H1 (cell line): ENCODE data around the gene DVL1. TPM values are rescaled to one million over a fixed set of nuclear protein-coding genes. Genes with fewer than 3 reads are reported as not detected.

Source experiments
- CTCF ChIA-PET: fragments of 300-600 bp; sonication (Branson Sonifier 250); formaldehyde crosslinking; loops from one replicate; lab custom pipeline; 2021; ENCODE audit not compliant: partially characterized antibody; lab: Charles Lee
- POLR2A ChIA-PET: fragments of 300-600 bp; sonication (Branson Sonifier 250); formaldehyde crosslinking; loops from one replicate; lab custom pipeline; 2021; ENCODE audit warnings: inconsistent platforms; ENCODE audit not compliant: partially characterized antibody; lab: Charles Lee
- DNase-seq, 2 experiments: peaks; one replicate each; pipeline versions ENCODE4 v3.0.0 to v3.0.0-alpha.2; 2010 to 2022; ENCODE audit warnings: low spot score in 2 of 2, low read depth in 1 of 2, mixed read lengths in 1 of 2
- FAIRE-seq: peaks from 2 replicates; lab custom pipeline; 2011; peaks lifted over from hg19 to GRCh38; lab: Jason Lieb, UNC
- H2AFZ ChIP-seq: 2 replicates; pipeline ENCODE4 v1.8.1; 2012; ENCODE audit warnings: low read length, inconsistent platforms
- H2AK5ac ChIP-seq: 2 replicates; pipeline ENCODE4 v1.6.1; 2013; ENCODE audit warnings: low read depth, low read length
- H2BK120ac ChIP-seq: replicated peaks from 2 replicates; pipeline ENCODE3; 2013; ENCODE audit warnings: low read depth, low read length, inconsistent platforms
- H2BK12ac ChIP-seq: 2 replicates; pipeline ENCODE4 v1.6.1; 2013; ENCODE audit warnings: low read depth, low read length
- H2BK15ac ChIP-seq: 2 replicates; pipeline ENCODE4 v1.6.1; 2013; ENCODE audit warnings: low read length
- H2BK20ac ChIP-seq: 2 replicates; pipeline ENCODE4 v1.6.1; 2013; ENCODE audit warnings: low read length
- H2BK5ac ChIP-seq: 2 replicates; pipeline ENCODE4 v1.6.1; 2013; ENCODE audit warnings: low read depth, low read length
- H3K14ac ChIP-seq: 2 replicates; pipeline ENCODE4 v1.6.1; 2013; ENCODE audit warnings: inconsistent platforms; ENCODE audit not compliant: insufficient read length
- H3K18ac ChIP-seq: 2 replicates; pipeline ENCODE4 v1.6.1; 2013; ENCODE audit warnings: low read length; ENCODE audit errors: extremely low read depth
- H3K23ac ChIP-seq: 2 replicates; pipeline ENCODE4 v1.6.1; 2013; ENCODE audit warnings: inconsistent platforms; ENCODE audit not compliant: insufficient read length
- H3K23me2 ChIP-seq: 2 replicates; pipeline ENCODE4 v1.6.1; 2013; ENCODE audit warnings: low read depth, low read length
- H3K27ac ChIP-seq: 2 replicates; pipeline ENCODE4 v1.6.1; 2011; ENCODE audit warnings: low read depth, low read length, inconsistent platforms
- H3K27me3 ChIP-seq, 4 experiments: replicated peaks in 1 of 4; 1 replicate in 1 of 4; 2 replicates in 3 of 4; pipeline versions ENCODE4 v1.6.1 to v1.8.1; 2011 to 2013; ENCODE audit warnings: low read length in 3 of 4, mild to moderate bottlenecking in 3 of 4, inconsistent platforms in 2 of 4, mixed read lengths in 2 of 4, moderate library complexity in 1 of 4; ENCODE audit not compliant: control insufficient read depth in 3 of 4, insufficient read depth in 3 of 4; ENCODE audit errors: extremely low read depth in 1 of 4
- H3K36me3 ChIP-seq, 4 experiments: 2 replicates each; pipeline versions ENCODE4 v1.6.1 to v1.8.1; 2011 to 2013; ENCODE audit warnings: mild to moderate bottlenecking in 4 of 4, low read length in 3 of 4, moderate library complexity in 2 of 4, control low read depth in 1 of 4, inconsistent platforms in 1 of 4; ENCODE audit not compliant: insufficient read depth in 4 of 4, control insufficient read depth in 2 of 4
- H3K4ac ChIP-seq: replicated peaks from 2 replicates; pipeline ENCODE3; 2013; ENCODE audit warnings: low read length, low read depth, mixed read lengths, inconsistent platforms; ENCODE audit not compliant: insufficient read length
- H3K4me1 ChIP-seq, 4 experiments: replicated peaks in 1 of 4; 1 replicate in 1 of 4; 2 replicates in 3 of 4; pipeline versions ENCODE4 v1.6.1 to v1.8.1; 2011 to 2013; ENCODE audit warnings: low read length in 3 of 4, inconsistent platforms in 2 of 4, mixed read lengths in 1 of 4; ENCODE audit not compliant: insufficient read depth in 4 of 4, control insufficient read depth in 3 of 4
- H3K4me2 ChIP-seq, 2 experiments: 2 replicates each; pipeline versions ENCODE4 v1.6.1 to v1.8.1; 2011 to 2013; ENCODE audit warnings: low read depth in 2 of 2, low read length in 2 of 2, control low read depth in 1 of 2, inconsistent platforms in 1 of 2, mild to moderate bottlenecking in 1 of 2; ENCODE audit not compliant: insufficient read depth in 1 of 2
- H3K4me3 ChIP-seq, 4 experiments: fragments of 200-600, 300-600 bp in 1 of 4; sonication (generic), shearing (Covaris generic), sonication (Bioruptor Twin) in 1 of 4; 2 replicates each; pipeline versions ENCODE4 v1.5.1 to v1.8.1; 2011 to 2016; ENCODE audit warnings: low read length in 4 of 4, low read depth in 3 of 4, control low read depth in 2 of 4, inconsistent platforms in 2 of 4, mild to moderate bottlenecking in 2 of 4, mixed read lengths in 1 of 4, moderate library complexity in 1 of 4; ENCODE audit not compliant: insufficient read depth in 2 of 4; ENCODE audit errors: extremely low read depth in 1 of 4
- H3K56ac ChIP-seq: replicated peaks from 2 replicates; pipeline ENCODE3; 2013; ENCODE audit warnings: low read depth, mild to moderate bottlenecking, mixed read lengths, low read length, inconsistent platforms; ENCODE audit not compliant: insufficient read length
- H3K79me1 ChIP-seq: 2 replicates; pipeline ENCODE4 v1.6.1; 2013; ENCODE audit warnings: low read depth, low read length, control low read depth
- H3K79me2 ChIP-seq, 2 experiments: 2 replicates each; pipeline versions ENCODE4 v1.6.1 to v1.8.1; 2012 to 2013; ENCODE audit warnings: low read length in 2 of 2, mild to moderate bottlenecking in 2 of 2, inconsistent platforms in 1 of 2; ENCODE audit not compliant: insufficient read depth in 2 of 2, control insufficient read depth in 1 of 2
- H3K9ac ChIP-seq, 4 experiments: replicated peaks in 1 of 4; 1 replicate in 1 of 4; 2 replicates in 3 of 4; pipeline versions ENCODE4 v1.6.1 to v1.8.1; 2011 to 2013; ENCODE audit warnings: low read depth in 3 of 4, low read length in 3 of 4, control low read depth in 2 of 4, mild to moderate bottlenecking in 2 of 4, moderate library complexity in 2 of 4, inconsistent platforms in 1 of 4; ENCODE audit errors: extremely low read depth in 1 of 4
- H3K9me3 ChIP-seq, 2 experiments: 2 replicates each; pipeline versions ENCODE4 v1.6.1 to v1.8.1; 2012 to 2013; ENCODE audit warnings: mild to moderate bottlenecking in 2 of 2, moderate library complexity in 2 of 2, control low read depth in 1 of 2, inconsistent platforms in 1 of 2, low read depth in 1 of 2, low read length in 1 of 2, mixed read lengths in 1 of 2; ENCODE audit not compliant: insufficient read depth in 2 of 2
- H4K20me1 ChIP-seq, 2 experiments: replicated peaks in 1 of 2; 2 replicates each; pipeline versions ENCODE3 to v1.8.1; 2011 to 2013; ENCODE audit warnings: inconsistent platforms in 2 of 2, low read length in 2 of 2, mild to moderate bottlenecking in 1 of 2; ENCODE audit not compliant: insufficient read depth in 2 of 2, control insufficient read depth in 1 of 2
- H4K5ac ChIP-seq: 2 replicates; pipeline ENCODE4 v1.6.1; 2013; ENCODE audit warnings: low read length, low read depth, mixed read lengths, inconsistent platforms; ENCODE audit not compliant: insufficient read length
- H4K8ac ChIP-seq: 2 replicates; pipeline ENCODE4 v1.8.0; 2013; ENCODE audit warnings: mild to moderate bottlenecking, moderate library complexity, low read length, inconsistent platforms; ENCODE audit not compliant: insufficient read depth; ENCODE audit errors: extremely low read depth
- H4K91ac ChIP-seq: replicated peaks from 2 replicates; pipeline ENCODE3; 2013; ENCODE audit warnings: low read length, mixed read lengths, inconsistent platforms; ENCODE audit not compliant: insufficient read length
- JUND ChIP-seq: IDR thresholded peaks from 2 replicates; pipeline ENCODE4 v1.6.1; 2011; ENCODE audit warnings: mild to moderate bottlenecking, improper control_type of control experiment, low read length
- WGBS, 2 experiments: shearing (Covaris generic) in 1 of 2; methylation state at CpG; one replicate each; pipeline versions ENCODE4 v1.1.6 to v1.1.7; 2013 to 2015; ENCODE audit warnings: low lambda C conversion rate in 2 of 2, mixed read lengths in 2 of 2, inconsistent platforms in 1 of 2, low coverage in 1 of 2, missing lambda C conversion rate in 1 of 2; ENCODE audit not compliant: insufficient replicate concordance in 2 of 2, insufficient coverage in 1 of 2, insufficient read length in 1 of 2; ENCODE audit errors: extremely low coverage in 1 of 2, missing lambda C conversion rate in 1 of 2; 5-methylcytosine and 5-hydroxymethylcytosine counted together
- polyA plus RNA-seq, 7 experiments: library from polyadenylated mRNA; depleted of rRNA in 3 of 7; stranded (reverse) in 5 of 7; unstranded in 2 of 7; fragments of >200 nt in 5 of 7; fragments of 200-250 nt in 2 of 7; gene quantifications; 1 replicate in 5 of 7; 2 replicates in 1 of 7; 4 replicates in 1 of 7; pipeline versions ENCODE4 v1.2.1 to v1.2.3, GENCODE V29; 2011 to 2013; ENCODE audit warnings: missing spikeins in 2 of 7, mixed read lengths in 2 of 7
- total RNA-seq: library from RNA; stranded (reverse); fragmentation: NEBNext Ultra II Directional; extraction: Animal tissue kit (Norgen Biotek cat#: 25700); gene quantifications from 2 replicates; pipeline ENCODE4 v1.2.1, GENCODE V29; 2021

Gene DVL1
- total and polyA plus RNA-seq, 2 of the 8 experiments (the other 6 are each of a cell fraction or from before 2014, with no cell fraction given): 39.4 to 58.9 TPM

- Histone ChIP-seq H3K27me3 (no peaks in the 10 kb centered on the region; a peak in 1 of 7 replicates), H2AFZ (no peak overlapping the region), H3K27ac (no peak overlapping the region), H3K9me3 (peaks cover 0 to 6% of the 10 kb centered on the region in 2 experiments; a peak in 2 of 4 replicates), H4K91ac (no peak overlapping the region), H2AK5ac (no peak overlapping the region), H2BK15ac (no peak overlapping the region), H3K14ac (no peak overlapping the region), H4K8ac (no peak overlapping the region; the same call in 1 of the 2 replicates), H3K18ac (no peak overlapping the region), H3K23me2 (peaks cover 9% of the 10 kb centered on the region), H3K4ac (no peak overlapping the region), H4K20me1 (peaks cover 14 to 31% of the 10 kb centered on the region in 2 experiments), H3K79me2 (peaks cover 9 to 35% of the 10 kb centered on the region in 2 experiments; a peak in 3 of 4 replicates), H3K4me3 (no peak overlapping the region), H3K79me1 (peaks cover 26% of the 10 kb centered on the region), H3K36me3 (peaks cover 0 to 3% (median 0%) of the 10 kb centered on the region in 4 experiments; a peak in 2 of 8 replicates), H2BK20ac (no peak overlapping the region), H2BK5ac (no peak overlapping the region), H3K4me1 (peaks cover 0 to 13% (median 3%) of the 10 kb centered on the region in 4 experiments; a peak in 5 of 7 replicates), H3K23ac (no peak overlapping the region), H4K5ac (no peak overlapping the region), H2BK120ac (no peak overlapping the region), H2BK12ac (no peak overlapping the region), H3K56ac (no peak overlapping the region), H3K4me2 (no peak overlapping the region; a peak in 1 of 4 replicates), H3K9ac (no peak overlapping the region)
- 87% methylated on average over 6 of the region's 8 CpGs; no CpG with 5 or more reads in 1 of the 2 experiments for WGBS, 2 experiments
- ChIA-PET POLR2A (interaction anchor here (1.2 to 3.4 kb wide), 8 partner anchors 10 to 115 kb away, joined by 3 to 27 read pairs (median 4); no protein-coding TSS in a partner anchor), CTCF (interaction anchor here (0.5 to 1.6 kb wide), 3 partner anchors 17 to 886 kb away, joined by 3 read pairs; partner anchors contain the start of gene DVL1)
- FAIRE-seq (no peak), DNase-seq (no peak)
- no peak for TF ChIP-seq JUND
Measured at GRCh38 chr1:1326075-1326605, 23.1 kb downstream of the DVL1 start.
